IMR-90 (cell line): ENCODE results near the gene PRRG2. TPM values are rescaled to one million over a fixed set of nuclear protein-coding genes. Genes with fewer than 3 reads are reported as not detected.

Source experiments
- ATAC-seq: fragments of 200-7000 bp; cut with Tn5 transposase; 2 replicates; pipeline ENCODE4 v1.9.1; 2020; ENCODE audit warnings: low read depth, mild to moderate bottlenecking, moderate library complexity
- BruUV-seq: library from RNA; stranded (reverse); fragments of 400-500 nt; replicated peaks from 2 replicates; lab custom pipeline; 2021; lab: Mats Ljungman, UMichigan
- CTCF ChIA-PET: fragments of 300-600 bp; formaldehyde crosslinking; extraction: SDS; loops from one replicate; lab custom pipeline; 2021; ENCODE audit warnings: antibody characterized with exemption; lab: Yijun Ruan, JAX
- POLR2A ChIA-PET: fragments of 300-600 bp; sonication (Branson Sonifier 250); formaldehyde crosslinking; loops from one replicate; lab custom pipeline; 2022; ENCODE audit warnings: antibody characterized with exemption; ENCODE audit not compliant: unreplicated experiment; lab: Charles Lee
- DNase-seq: peaks from one replicate; pipeline ENCODE4 v3.0.0; 2013
- H2AFZ ChIP-seq: replicated peaks from 2 replicates; pipeline ENCODE3; 2013; ENCODE audit warnings: low read length, mild to moderate bottlenecking; ENCODE audit not compliant: poor library complexity
- H2AK5ac ChIP-seq: 2 replicates; pipeline ENCODE4 v1.6.1; 2013; ENCODE audit warnings: low read depth, low read length, inconsistent platforms
- H2AK9ac ChIP-seq: replicated peaks from 2 replicates; pipeline ENCODE3; 2013; ENCODE audit warnings: mild to moderate bottlenecking, low read depth, low read length, moderate library complexity; ENCODE audit not compliant: poor library complexity
- H2BK120ac ChIP-seq: 2 replicates; pipeline ENCODE4 v1.6.1; 2013; ENCODE audit warnings: low read depth, low read length, inconsistent platforms
- H2BK15ac ChIP-seq: 3 replicates; pipeline ENCODE4 v1.6.1; 2013; ENCODE audit warnings: low read depth, low read length, inconsistent platforms
- H2BK20ac ChIP-seq: 2 replicates; pipeline ENCODE4 v1.6.1; 2013; ENCODE audit warnings: low read depth, mild to moderate bottlenecking, inconsistent platforms, low read length, moderate library complexity
- H2BK5ac ChIP-seq: 2 replicates; pipeline ENCODE4 v1.6.1; 2013; ENCODE audit warnings: mild to moderate bottlenecking, low read depth, low read length, inconsistent platforms; ENCODE audit not compliant: poor library complexity, severe bottlenecking
- H3K14ac ChIP-seq: replicated peaks from 2 replicates; pipeline ENCODE4 v1.6.1; 2013; ENCODE audit warnings: low read depth, low read length, inconsistent platforms
- H3K18ac ChIP-seq: 2 replicates; pipeline ENCODE4 v1.6.1; 2013; ENCODE audit warnings: low read depth, low read length, control low read depth
- H3K23ac ChIP-seq: 2 replicates; pipeline ENCODE4 v1.6.1; 2013; ENCODE audit warnings: low read depth, low read length, inconsistent platforms
- H3K27ac ChIP-seq: 2 replicates; pipeline ENCODE4 v1.5.1; 2013; ENCODE audit warnings: mild to moderate bottlenecking, control low read depth, low read length; ENCODE audit not compliant: insufficient read depth
- H3K27me3 ChIP-seq: 2 replicates; pipeline ENCODE4 v1.6.1; 2013; ENCODE audit warnings: low read length; ENCODE audit not compliant: control insufficient read depth, insufficient read depth
- H3K36me3 ChIP-seq: 2 replicates; pipeline ENCODE4 v1.6.1; 2013; ENCODE audit warnings: low read length, mixed read lengths; ENCODE audit not compliant: control insufficient read depth, insufficient read depth
- H3K4ac ChIP-seq: 2 replicates; pipeline ENCODE4 v1.6.1; 2013; ENCODE audit warnings: low read depth, low read length, inconsistent platforms
- H3K4me1 ChIP-seq: 2 replicates; pipeline ENCODE4 v1.6.1; 2013; ENCODE audit warnings: low read length, mixed read lengths; ENCODE audit not compliant: control insufficient read depth, insufficient read depth
- H3K4me2 ChIP-seq: 2 replicates; pipeline ENCODE4 v1.6.1; 2013; ENCODE audit warnings: low read depth, mild to moderate bottlenecking, control low read depth, low read length, moderate library complexity
- H3K4me3 ChIP-seq: 2 replicates; pipeline ENCODE4 v1.5.1; 2013; ENCODE audit warnings: low read depth, mild to moderate bottlenecking, control low read depth, low read length, moderate library complexity; ENCODE audit not compliant: insufficient read depth
- H3K56ac ChIP-seq: 2 replicates; pipeline ENCODE4 v1.6.1; 2013; ENCODE audit warnings: low read length, inconsistent platforms; ENCODE audit not compliant: insufficient read depth; ENCODE audit errors: extremely low read depth
- H3K79me1 ChIP-seq, 2 experiments: 2 replicates each; pipeline ENCODE4 v1.6.1; 2013; ENCODE audit warnings: low read length in 2 of 2, inconsistent platforms in 1 of 2, low read depth in 1 of 2
- H3K9ac ChIP-seq: 2 replicates; pipeline ENCODE4 v1.6.1; 2013; ENCODE audit warnings: low read depth, low read length, control low read depth
- H3K9me1 ChIP-seq: 2 replicates; pipeline ENCODE4 v1.6.1; 2013; ENCODE audit warnings: low read length, inconsistent platforms; ENCODE audit not compliant: insufficient read depth
- H3K9me3 ChIP-seq: 2 replicates; pipeline ENCODE4 v1.6.1; 2013; ENCODE audit warnings: low read length; ENCODE audit not compliant: control insufficient read depth, insufficient read depth
- H4K20me1 ChIP-seq: 2 replicates; pipeline ENCODE4 v1.6.1; 2013; ENCODE audit warnings: low read length, inconsistent platforms; ENCODE audit not compliant: insufficient read depth
- H4K5ac ChIP-seq: 2 replicates; pipeline ENCODE4 v1.6.1; 2013; ENCODE audit warnings: mild to moderate bottlenecking, low read depth, low read length, control low read depth
- H4K8ac ChIP-seq, 2 experiments: 2 replicates each; pipeline ENCODE4 v1.6.1; 2013; ENCODE audit warnings: low read depth in 2 of 2, low read length in 2 of 2, control low read depth in 1 of 2, inconsistent platforms in 1 of 2
- H4K91ac ChIP-seq: 2 replicates; pipeline ENCODE4 v1.6.1; 2013; ENCODE audit warnings: low read depth, low read length, inconsistent platforms; ENCODE audit not compliant: insufficient read depth
- CHD1 ChIP-seq: IDR thresholded peaks from 2 replicates; pipeline ENCODE4 v1.6.1; 2012; ENCODE audit warnings: low read depth, low read length, improper control_type of control experiment
- ELK1 ChIP-seq: fragments of 150-350 bp; IDR thresholded peaks from 2 replicates; pipeline ENCODE4 v1.6.1; 2016; ENCODE audit warnings: low read depth, mild to moderate bottlenecking, low read length, moderate library complexity, borderline replicate concordance
- MAZ ChIP-seq: IDR thresholded peaks from 2 replicates; pipeline ENCODE4 v1.6.1; 2012; ENCODE audit warnings: low read depth, mild to moderate bottlenecking, low read length, improper control_type of control experiment, moderate library complexity, borderline replicate concordance
- NFE2L2 ChIP-seq: fragments of 150-350 bp; IDR thresholded peaks from 2 replicates; pipeline ENCODE4 v1.6.1; 2016; ENCODE audit warnings: low read depth, mild to moderate bottlenecking, low read length
- POLR2A ChIP-seq: IDR thresholded peaks from 2 replicates; pipeline ENCODE4 v1.6.1; 2012; ENCODE audit warnings: mild to moderate bottlenecking, low read depth, low read length
- RFX5 ChIP-seq: IDR thresholded peaks from 2 replicates; pipeline ENCODE4 v1.8.0; 2012; ENCODE audit warnings: low read depth, mild to moderate bottlenecking, low read length, moderate library complexity
- SMC3 ChIP-seq: fragments of 150-350 bp; IDR thresholded peaks from 2 replicates; pipeline ENCODE4 v1.6.1; 2016; ENCODE audit warnings: low read depth, mild to moderate bottlenecking, antibody characterized with exemption, low read length, moderate library complexity
- USF2 ChIP-seq: fragments of 150-350 bp; IDR thresholded peaks from 2 replicates; pipeline ENCODE4 v1.6.1; 2017; ENCODE audit warnings: mild to moderate bottlenecking, antibody characterized with exemption, low read length, low read depth
- WGBS, 2 experiments: methylation state at CpG; one replicate each; pipeline versions ENCODE4 v1.1.5 to v1.1.7; 2013; ENCODE audit warnings: missing lambda C conversion rate in 2 of 2; ENCODE audit not compliant: insufficient read length in 1 of 2; ENCODE audit errors: extremely low coverage in 2 of 2; 5-methylcytosine and 5-hydroxymethylcytosine counted together
- dilution Hi-C: fragments of 300-500 bp; cut with HindIII; formaldehyde crosslinking; loops from one replicate; pipeline ENCODE4 v1.14.3; 2018; ENCODE audit warnings: low sequenced_read_pairs; ENCODE audit not compliant: unreplicated experiment
- in situ Hi-C: fragments of 300-500 bp; cut with MboI; formaldehyde crosslinking; loops from 3 replicates; pipeline ENCODE4 v1.14.3; 2019; ENCODE audit warnings: low sequenced_read_pairs, inconsistent platforms, mixed read lengths
- intact Hi-C: fragments of 100-400 bp; cut with micrococcal nuclease; formaldehyde crosslinking; loops from 2 replicates; pipeline ENCODE4 v1.10.0; 2022
- polyA plus RNA-seq, 3 experiments: library from polyadenylated mRNA; depleted of rRNA; stranded (reverse); fragments of >200 nt; gene quantifications; 2 replicates each; pipeline ENCODE4 v1.2.3, GENCODE V29; 2012; ENCODE audit warnings: low replicate concordance in 1 of 3
- total RNA-seq: library from RNA; depleted of rRNA; stranded (reverse); fragments of >200 nt; gene quantifications from 2 replicates; pipeline ENCODE4 v1.2.3, GENCODE V29; 2012

PRRG2 gene
- total and polyA plus RNA-seq, 2 of the 4 experiments (the other 2 are of a cell fraction) = 0.14 to 0.54 TPM

- H2BK20ac ChIP-seq = no peak overlapping the region
- POLR2A ChIA-PET = no interaction called here
Observed at GRCh38 chr19:49631610-49632192, 50.6 kb downstream of the PRRG2 start.

More at GRCh38 chr19:49631610-49632192, 50.6 kb downstream of the PRRG2 start:
- Histone ChIP-seq H3K18ac (no peak overlapping the region), H3K4me1 (peaks cover 2% of the 10 kb centered on the region; the same call in 1 of the 2 replicates), H4K91ac (no peak overlapping the region), H4K20me1 (no peaks in the 10 kb centered on the region), H4K5ac (no peak overlapping the region), H3K4me2 (no peak overlapping the region), H3K79me1 (peaks cover 0 to 29% of the 10 kb centered on the region in 2 experiments; a peak in 2 of 4 replicates), H2AK5ac (no peak overlapping the region), H3K9me1 (peaks cover 9% of the 10 kb centered on the region; the same call in 1 of the 2 replicates), H3K27me3 (no peaks in the 10 kb centered on the region), H3K4ac (no peak overlapping the region), H2AFZ (no peak overlapping the region), H4K8ac (no peak overlapping the region), H2BK120ac (no peak overlapping the region), H2AK9ac (no peak overlapping the region), H3K4me3 (no peak overlapping the region), H3K9me3 (no peaks in the 10 kb centered on the region), H3K14ac (0 out of 2 replicates have a peak overlapping the region, but pooled peaks have one; percentile 8), H3K36me3 (peaks cover 23% of the 10 kb centered on the region), H3K56ac (no peak overlapping the region), H3K27ac (no peak overlapping the region), H3K23ac (0 out of 2 replicates have a peak overlapping the region, but pooled peaks have one; percentile 8), H2BK5ac (no peak overlapping the region), H2BK15ac (no peak overlapping the region), H3K9ac (no peak overlapping the region)
- DNase-seq (no peak), ATAC-seq (no peak)
- WGBS, 2 experiments = 92% methylated on average over 8 of the region's 19 CpGs; no CpG with 5 or more reads in 1 of the 2 experiments
- CTCF ChIA-PET = interaction anchor here (0.6 to 1.0 kb wide), 3 partner anchors 8 to 158 kb away, joined by 3 to 4 read pairs (median 3); partner anchors contain the start of gene FLT3LG
- dilution Hi-C loops (no loop called here), in situ Hi-C loops (no loop called here), intact Hi-C loops (no loop called here)
- TF ChIP-seq CHD1 (no peak), ELK1 (no peak), SMC3 (no peak), USF2 (no peak), NFE2L2 (no peak), POLR2A (no peak), MAZ (no peak), RFX5 (no peak)
- BruUV-seq = no TSS peak
